ENCODE measurements around the gene TAF1B.
"Not testable (repeated sequence)": the region's sequence is repeated elsewhere in the genome, so short reads cannot be mapped to it uniquely, and the experiment has no call there.

TAF1B gene

GRCh38 chr2:9885036-9885684, 41.9 kb downstream of the TAF1B start:
- no peak for DNase-seq

DNA sequence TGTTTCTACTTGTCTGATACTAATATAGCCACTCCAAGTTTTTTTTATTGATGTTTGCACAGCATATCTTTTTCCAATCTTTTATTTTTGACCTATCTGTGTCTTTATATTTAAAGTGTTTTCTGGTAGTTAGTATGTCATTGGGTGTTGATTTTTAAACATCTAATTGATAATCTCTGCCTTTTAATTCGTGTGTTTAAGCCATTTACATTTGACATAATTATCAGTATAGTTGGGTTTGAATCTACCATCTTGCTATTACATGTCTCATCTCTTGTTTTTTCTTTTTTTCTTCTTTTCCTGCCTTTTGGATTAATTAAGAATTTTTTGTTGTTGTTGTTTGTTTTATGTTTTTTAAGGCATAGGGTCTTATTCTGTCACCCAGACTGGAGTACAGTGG, 44.2 kb downstream of the TAF1B start:
- DNase-seq = no peak

GRCh38 chr2:9889812-9890261, 46.6 kb downstream of the TAF1B start:
- no peak for DNase-seq

GRCh38 chr2:9892236-9892635, 49.0 kb downstream of the TAF1B start:
- no peak for DNase-seq

DNA sequence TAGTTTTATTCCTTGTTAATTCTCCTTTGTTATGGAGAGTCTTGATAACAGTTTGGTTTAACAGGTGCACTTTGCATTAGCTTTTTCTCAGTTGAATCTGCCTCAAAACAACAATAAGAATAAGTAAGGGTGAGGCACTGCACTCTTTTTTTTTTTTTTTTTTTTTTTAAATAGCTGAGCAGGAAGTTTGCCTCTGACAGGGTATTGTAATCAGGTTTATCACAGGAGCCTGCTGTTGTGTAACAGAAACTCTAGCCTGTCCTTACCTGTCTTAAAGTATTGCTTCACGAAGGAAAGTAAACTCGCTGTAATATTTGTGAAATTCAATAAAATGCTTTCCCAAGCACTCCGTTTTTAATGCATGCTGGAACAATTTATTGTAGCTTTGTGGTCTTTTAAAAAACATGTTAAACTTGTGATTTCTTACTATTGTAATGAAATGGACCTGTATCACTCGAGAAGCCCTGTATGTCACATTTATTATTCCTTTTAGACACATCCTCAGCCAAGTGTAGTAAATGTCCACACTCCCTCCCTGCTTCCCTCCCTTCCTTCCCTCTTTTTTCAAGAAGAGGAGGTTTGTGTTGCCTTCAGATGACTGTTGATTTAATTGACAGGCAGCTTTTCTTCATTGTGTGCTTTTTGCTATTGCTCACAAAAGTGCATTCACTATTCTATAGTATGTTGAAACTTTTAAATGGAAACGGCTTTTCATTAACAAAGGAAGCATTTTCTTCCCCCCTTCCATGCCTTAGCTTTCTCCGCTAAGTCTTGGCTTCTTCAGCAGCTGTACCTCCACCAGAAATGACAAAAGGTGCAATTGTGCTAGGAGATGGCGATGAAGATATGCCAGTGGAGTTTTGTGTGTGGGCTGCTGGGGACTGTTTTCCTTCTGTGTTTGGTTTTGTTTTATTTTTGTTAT, 52.7 kb downstream of the TAF1B start:
- DNase-seq = no peak

- DNase-seq = peak; percentile 78
Observed at GRCh38 chr2:9897331-9897737, 54.1 kb downstream of the TAF1B start.

GRCh38 chr2:9897846-9898245, 54.6 kb downstream of the TAF1B start:
- DNase-seq = no peak

DNA sequence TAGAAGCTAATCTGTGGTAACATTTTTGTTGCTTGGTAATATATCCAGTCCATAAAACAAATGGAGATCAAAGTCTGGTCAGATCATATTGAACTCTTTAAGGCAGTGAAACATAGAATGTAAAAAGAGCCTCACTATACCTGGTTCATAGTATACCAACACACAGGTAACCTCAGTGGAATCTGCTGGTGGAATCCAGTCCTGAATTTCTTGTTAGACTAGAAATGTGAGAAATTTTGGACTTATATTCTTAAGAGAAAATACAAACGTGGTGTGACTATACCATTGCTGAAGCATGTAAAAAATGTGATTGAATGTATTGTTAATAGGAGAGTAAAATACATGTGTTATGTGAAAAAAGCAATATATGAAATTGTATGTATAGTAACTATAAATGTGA, 62.1 kb downstream of the TAF1B start:
- no peak for DNase-seq

- DNase-seq = no peak
Observed at GRCh38 chr2:9907402-9907801, 64.1 kb downstream of the TAF1B start.

DNA sequence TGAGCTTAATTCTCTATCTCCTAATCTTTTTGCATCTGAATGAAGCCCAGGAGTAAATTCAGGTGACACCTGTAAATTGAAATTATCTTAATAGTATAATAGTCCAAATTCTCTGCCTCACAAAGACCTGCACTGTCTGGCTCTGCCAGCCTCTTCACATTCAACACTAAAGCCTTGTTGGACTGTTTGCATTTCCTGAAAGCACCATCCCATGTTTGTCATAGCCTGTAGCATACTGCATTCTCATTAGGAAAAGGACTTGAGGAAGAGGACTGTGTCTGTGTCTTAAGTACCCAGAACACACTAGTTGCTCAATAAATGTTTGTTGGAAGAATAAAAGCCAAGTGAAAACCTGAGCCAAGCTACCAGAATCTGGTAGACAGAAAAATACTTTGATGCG, 65.4 kb downstream of the TAF1B start:
- DNase-seq = no peak

GRCh38 chr2:9909106-9909505, 65.8 kb downstream of the TAF1B start:
- no peak for DNase-seq

DNA sequence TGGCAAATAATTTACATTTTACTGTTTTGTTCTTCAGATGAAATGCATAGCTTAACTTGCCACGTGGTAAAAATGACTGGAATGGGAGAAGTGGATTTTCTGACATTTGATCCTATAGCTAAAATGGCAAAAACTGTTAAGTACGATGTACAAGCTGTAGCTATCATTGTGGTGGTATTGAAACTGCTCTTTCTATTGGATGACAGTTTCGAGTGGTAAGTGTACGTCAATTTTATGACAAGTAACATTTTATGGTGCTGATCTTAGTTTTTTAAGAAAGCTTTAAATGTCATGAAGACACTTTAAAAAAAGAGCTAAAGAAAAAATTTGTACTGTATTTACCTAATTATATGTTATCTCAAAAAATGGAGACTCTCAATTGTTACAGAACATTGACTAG, 67.4 kb downstream of the TAF1B start:
- DNase-seq = no peak

DNA sequence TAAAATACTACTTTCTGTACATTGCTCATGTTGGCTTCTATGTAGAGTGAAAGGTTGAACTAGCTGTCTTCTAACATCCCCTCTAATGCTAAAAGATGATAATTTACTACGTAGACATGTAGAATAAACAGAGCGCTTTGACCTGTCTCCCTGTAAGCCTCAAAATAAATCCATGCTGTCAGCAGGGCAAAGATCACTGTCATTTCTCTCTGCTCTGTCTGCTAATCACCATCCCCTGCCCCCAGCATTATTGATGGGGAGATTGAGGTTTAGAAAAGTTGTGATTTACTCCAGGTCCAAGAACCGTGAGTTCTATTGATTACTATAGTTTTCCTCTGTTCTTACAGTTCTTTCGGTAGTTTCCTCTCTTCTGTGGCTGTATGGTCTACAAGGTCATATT, 69.2 kb downstream of the TAF1B start:
- no peak for DNase-seq

DNA sequence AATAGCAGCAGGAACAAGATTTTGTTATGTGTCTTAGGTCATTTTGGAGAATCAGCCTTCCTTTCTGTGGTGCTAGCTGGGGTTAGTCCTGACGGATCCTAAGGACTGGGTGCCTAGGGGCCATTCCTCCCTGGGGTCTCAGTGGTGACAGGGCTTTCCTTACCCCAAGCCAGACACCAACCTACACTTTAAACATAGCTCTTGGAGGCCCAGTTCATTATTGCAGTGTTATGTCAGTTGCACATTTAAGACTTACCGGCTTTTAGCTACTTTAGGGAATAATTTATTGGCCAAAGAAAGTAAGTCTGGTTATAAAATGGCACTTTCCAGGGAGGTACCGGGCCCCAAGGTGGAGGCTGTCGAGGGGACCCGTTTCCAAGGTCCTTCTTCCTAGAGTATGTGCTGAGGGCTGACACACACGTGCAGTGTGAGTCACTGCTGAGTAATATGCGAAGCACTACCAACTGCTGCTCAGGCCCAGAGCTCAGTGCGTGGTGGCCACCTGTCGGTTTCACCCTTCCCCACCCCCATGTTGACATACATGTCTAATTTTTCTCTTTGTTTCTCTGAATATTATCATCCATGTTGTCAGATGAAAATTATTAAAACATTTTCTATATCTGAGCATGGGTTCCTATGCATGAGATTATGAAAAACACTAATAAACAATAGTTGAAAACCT, 71.3 kb downstream of the TAF1B start:
- peak; percentile 21 for DNase-seq

GRCh38 chr2:9918275-9918674, 75.0 kb downstream of the TAF1B start:
- DNase-seq = no peak

- DNase-seq = no peak
Observed at GRCh38 chr2:9919512-9919911, 76.2 kb downstream of the TAF1B start.

GRCh38 chr2:9927020-9927419, 83.7 kb downstream of the TAF1B start:
- DNase-seq = not testable (repeated sequence)

DNA sequence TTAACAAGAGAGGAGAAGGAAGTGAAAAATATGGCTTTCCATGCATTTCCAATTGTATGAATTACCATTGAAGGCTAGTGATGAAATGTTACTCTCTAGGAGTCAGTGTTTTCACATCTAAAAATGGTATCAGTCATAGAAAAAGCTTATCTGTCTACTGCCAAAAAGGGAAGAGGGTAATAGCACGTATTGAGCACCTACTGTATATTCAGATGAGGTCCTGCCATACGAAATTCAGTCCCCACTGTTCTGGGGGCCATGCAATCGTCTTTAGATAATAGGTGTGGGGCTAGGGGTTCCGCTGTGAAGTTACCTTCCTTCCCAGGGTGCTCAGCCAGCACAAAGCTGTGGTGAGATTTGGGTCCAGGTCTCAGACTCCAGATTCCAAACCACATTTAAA, 94.0 kb downstream of the TAF1B start:
- no peak for DNase-seq

- no peak for DNase-seq
Observed at GRCh38 chr2:9937968-9938367, 94.7 kb downstream of the TAF1B start.

- DNase-seq = no peak
Observed at GRCh38 chr2:9939587-9940485, 96.6 kb downstream of the TAF1B start.

- no peak for DNase-seq
Observed at GRCh38 chr2:9941196-9941995, 98.1 kb downstream of the TAF1B start.

DNA sequence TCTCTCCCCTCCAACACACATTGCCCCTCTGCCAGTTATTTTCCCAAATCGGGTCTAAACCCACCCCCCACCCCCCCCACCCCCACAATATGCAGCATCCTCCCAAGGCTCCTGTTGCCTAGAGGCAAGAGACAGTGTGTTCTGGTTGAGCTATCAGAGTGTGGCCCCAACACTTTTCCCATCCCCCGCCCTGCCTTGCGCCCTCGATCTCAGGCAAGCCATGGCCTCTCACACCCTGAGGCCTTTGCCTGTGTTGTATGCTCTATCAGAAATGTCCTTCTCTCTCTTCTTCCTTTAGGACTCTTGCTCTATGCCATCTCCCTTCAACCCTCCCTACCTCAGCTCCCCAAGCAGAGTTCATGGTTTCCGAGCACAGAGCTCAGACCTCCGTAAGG, 98.7 kb downstream of the TAF1B start:
- DNase-seq = no peak

Data from T1000 (cell line).